Measurements from ENCODE around the gene PYGO1.

Gene PYGO1

GRCh38 chr15:55564347-55565145 is 23.6 kb downstream of the PYGO1 start:
- DNase-seq (ENCODE audit: low read depth) = no peak

- no peak for DNase-seq (ENCODE audit: low read depth)
These were observed 25.5 kb downstream of the PYGO1 start for GRCh38 chr15:55562601-55563000.

- DNase-seq (ENCODE audit: low read depth) = no peak
These were observed 33.1 kb downstream of the PYGO1 start for GRCh38 chr15:55555089-55555488.

GRCh38 chr15:55552926-55553325 is 35.2 kb downstream of the PYGO1 start:
- peak; percentile 70 for DNase-seq (ENCODE audit: low read depth)

GRCh38 chr15:55552451-55552850 is 35.7 kb downstream of the PYGO1 start:
- DNase-seq (ENCODE audit: low read depth) = no peak

- no peak for DNase-seq (ENCODE audit: low read depth)
These were observed 38.8 kb downstream of the PYGO1 start for GRCh38 chr15:55549305-55549704.

GRCh38 chr15:55546718-55547117 is 41.4 kb downstream of the PYGO1 start:
- no peak for DNase-seq (ENCODE audit: low read depth)

GRCh38 chr15:55535436-55535835 is 52.7 kb downstream of the PYGO1 start:
- DNase-seq (ENCODE audit: low read depth) = no peak

- no peak for DNase-seq (ENCODE audit: low read depth)
These were observed 55.2 kb downstream of the PYGO1 start for GRCh38 chr15:55532944-55533343.

GRCh38 chr15:55530861-55531313 is 57.3 kb downstream of the PYGO1 start:
- DNase-seq (ENCODE audit: low read depth) = peak; percentile 93

- DNase-seq (ENCODE audit: low read depth) = no peak
These were observed 59.3 kb downstream of the PYGO1 start for GRCh38 chr15:55528812-55529211.

- no peak for DNase-seq (ENCODE audit: low read depth)
These were observed 61.0 kb downstream of the PYGO1 start for GRCh38 chr15:55527150-55527549.

- peak; percentile 72 for DNase-seq (ENCODE audit: low read depth)
These were observed 61.5 kb downstream of the PYGO1 start for GRCh38 chr15:55526559-55527036.

GRCh38 chr15:55522742-55523450 is 65.2 kb downstream of the PYGO1 start:
- DNase-seq (ENCODE audit: low read depth) = no peak

- DNase-seq (ENCODE audit: low read depth) = no peak
These were observed 69.5 kb downstream of the PYGO1 start for GRCh38 chr15:55518641-55519040.

GRCh38 chr15:55518009-55518408 is 70.1 kb downstream of the PYGO1 start:
- DNase-seq (ENCODE audit: low read depth) = no peak

- no peak for DNase-seq (ENCODE audit: low read depth)
These were observed 72.0 kb downstream of the PYGO1 start for GRCh38 chr15:55515991-55516776.

GRCh38 chr15:55515491-55515890 is 72.7 kb downstream of the PYGO1 start:
- DNase-seq (ENCODE audit: low read depth) = no peak

GRCh38 chr15:55514414-55514850 is 73.7 kb downstream of the PYGO1 start:
- DNase-seq (ENCODE audit: low read depth) = no peak

- DNase-seq (ENCODE audit: low read depth) = peak; percentile 20
These were observed 74.3 kb downstream of the PYGO1 start for GRCh38 chr15:55513621-55514413.

GRCh38 chr15:55513152-55513551 is 75.0 kb downstream of the PYGO1 start:
- no peak for DNase-seq (ENCODE audit: low read depth)

GRCh38 chr15:55507567-55507966 is 80.6 kb downstream of the PYGO1 start:
- no peak for DNase-seq (ENCODE audit: low read depth)

Measured in amniotic epithelial cell (primary cell).